Measurements from ENCODE around the gene BST1. TPM values are rescaled to one million over a fixed set of nuclear protein-coding genes. Genes with fewer than 3 reads are reported as not detected.
A peak's percentile ranks its signal among the peaks of the same experiment; 100 is the strongest.

The BST1 gene
- total and polyA plus RNA-seq, 2 experiments from 2014 or later, result 0.99 to 1.8 TPM

- H3K4me3 ChIP-seq, result no peak overlapping the region
- TF ChIP-seq ZNF114 (CRISPR knock-in tag; IDR thresholded peaks at IDR 0.05), result no peak
- H2AFZ ChIP-seq, result no peak overlapping the region
- Mint-ChIP-seq H3K27ac (no peak overlapping the region), H3K9me3 (peaks cover 23% of the 10 kb centered on the region), H3K4me1 (peaks cover 29% of the 10 kb centered on the region), H3K4me3 (no peak overlapping the region), H3K36me3 (ENCODE audit: low read depth) (peaks cover 23% of the 10 kb centered on the region), H3K27me3 (ENCODE audit: insufficient read depth, low read depth, poor library complexity) (peaks cover 2% of the 10 kb centered on the region)
- peaks cover 6% of the 10 kb centered on the region; the same call in 1 of the 2 replicates for H3K4me1 ChIP-seq (ENCODE audit: insufficient read depth)
- H3K79me2 ChIP-seq (replicated peaks; ENCODE audit: insufficient read depth), result no peaks in the 10 kb centered on the region
- H4K20me1 ChIP-seq (replicated peaks; ENCODE audit: insufficient read depth), result no peaks in the 10 kb centered on the region
- no peaks in the 10 kb centered on the region for H3K27me3 ChIP-seq (ENCODE audit: insufficient read depth)
- H3F3A ChIP-seq (replicated peaks; ENCODE audit: low read depth), result no peaks in the 10 kb centered on the region
- H3K4me2 ChIP-seq, result no peak overlapping the region
- no peak for ATAC-seq
- no peak overlapping the region for H3K27ac ChIP-seq (ENCODE audit: low read depth)
- H3K36me3 ChIP-seq (ENCODE audit: insufficient read depth), result no peaks in the 10 kb centered on the region
- 0 out of 2 replicates have a peak, but pooled peaks cover 3% of the 10 kb centered on the region for H3K9me2 ChIP-seq (ENCODE audit: insufficient read depth)
- DNase-seq (ENCODE audit: low spot score), result no peak
These were observed 8.4 kb upstream of the BST1 start for GRCh38 chr4:15694431-15694830.

GRCh38 chr4:15695240-15695699, 7.6 kb upstream of the BST1 start:
- H4K20me1 ChIP-seq (replicated peaks; ENCODE audit: insufficient read depth), result no peaks in the 10 kb centered on the region
- DNase-seq (ENCODE audit: low spot score), result peak; percentile 74
- H3K36me3 ChIP-seq (ENCODE audit: insufficient read depth), result no peaks in the 10 kb centered on the region
- Mint-ChIP-seq H3K27me3 (ENCODE audit: insufficient read depth, low read depth, poor library complexity) (peaks cover 2% of the 10 kb centered on the region), H3K36me3 (ENCODE audit: low read depth) (peaks cover 29% of the 10 kb centered on the region), H3K4me1 (peaks cover 25% of the 10 kb centered on the region), H3K4me3 (no peak overlapping the region), H3K9me3 (peaks cover 29% of the 10 kb centered on the region), H3K27ac (0 out of 2 replicates have a peak overlapping the region, but pooled peaks have one; percentile 47)
- H3K4me1 ChIP-seq (ENCODE audit: insufficient read depth), result no peaks in the 10 kb centered on the region; the same call in 1 of the 2 replicates
- H3K4me2 ChIP-seq, result 0 out of 2 replicates have a peak overlapping the region, but pooled peaks have one; percentile 45
- no peaks in the 10 kb centered on the region for H3K79me2 ChIP-seq (replicated peaks; ENCODE audit: insufficient read depth)
- H3K4me3 ChIP-seq, result no peak overlapping the region
- H3K27ac ChIP-seq (ENCODE audit: low read depth), result no peak overlapping the region
- H3K9me2 ChIP-seq (ENCODE audit: insufficient read depth), result 0 out of 2 replicates have a peak, but pooled peaks cover 3% of the 10 kb centered on the region
- TF ChIP-seq STAT1 (IDR thresholded peaks at IDR 0.05; ENCODE audit: unreplicated experiment) (no peak), POLR2AphosphoS5 (IDR thresholded peaks at IDR 0.05; ENCODE audit: low read depth) (no peak), CTCF (conservative IDR thresholded peaks at IDR 0.05; ENCODE audit: low read depth in 2 of 2) (no peak), ZNF462 (CRISPR knock-in tag; IDR thresholded peaks at IDR 0.05) (no peak), JUNB (IDR thresholded peaks at IDR 0.05; ENCODE audit: unreplicated experiment) (no peak)
- no peaks in the 10 kb centered on the region for H3F3A ChIP-seq (replicated peaks; ENCODE audit: low read depth)
- H2AFZ ChIP-seq, result no peak overlapping the region
- peak; percentile 67 for ATAC-seq
- no peaks in the 10 kb centered on the region for H3K27me3 ChIP-seq (ENCODE audit: insufficient read depth)

Data from GM23338 (cell line).